ENCODE measurements around the gene SLTM. TPM values are rescaled to one million over a fixed set of nuclear protein-coding genes. Genes with fewer than 3 reads are reported as not detected.

SLTM gene
- total and polyA plus RNA-seq, 2 donors from 2014 or later: 30.5 to 93.5 TPM

DNA sequence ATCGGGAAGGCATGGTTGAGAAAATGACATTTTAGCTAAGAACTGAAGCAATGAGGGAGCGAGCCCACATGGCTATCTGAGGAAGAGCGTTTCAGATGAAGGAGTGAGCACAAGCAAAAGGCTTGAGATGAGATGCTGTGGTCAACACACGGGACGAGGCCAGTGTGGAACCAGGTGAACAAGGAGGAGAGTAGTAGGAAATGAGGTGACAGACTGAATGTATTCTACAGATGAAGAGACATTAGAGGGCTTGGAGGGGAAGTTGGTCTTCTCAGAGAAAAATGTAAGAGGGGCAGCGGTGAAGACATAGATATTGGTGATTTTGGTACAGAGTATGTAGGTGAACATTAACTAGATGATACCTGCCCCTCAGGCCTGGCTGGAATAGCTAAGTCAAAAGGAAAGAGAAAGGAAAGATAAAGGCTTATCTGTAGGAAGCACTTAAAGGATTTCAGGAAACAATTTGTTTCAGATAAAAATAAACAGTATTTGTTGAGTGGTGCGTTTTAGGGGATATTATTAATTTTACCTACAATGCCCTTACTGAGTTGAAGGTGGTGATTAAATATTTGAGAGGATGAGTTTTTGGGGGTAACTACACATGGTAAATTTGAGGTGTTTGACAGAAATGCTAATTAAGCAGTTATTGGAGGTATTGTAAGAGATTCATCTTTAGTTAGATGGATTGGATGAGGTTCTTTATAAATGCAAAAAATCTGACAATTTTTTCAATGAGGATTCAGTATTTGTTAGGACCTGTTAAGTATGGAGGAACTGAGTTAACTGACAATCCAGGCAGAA, 57.0 kb downstream of the SLTM start:
- intact Hi-C loops (cut with DNase I): no loop called here
- Histone ChIP-seq H3K27ac (ENCODE audit: low read depth in 2 of 2, low read length in 2 of 2) (no peak overlapping the region), H3K9me3 (ENCODE audit: control insufficient read depth in 2 of 3, insufficient read depth in 1 of 3, low read length in 3 of 3) (no peaks in the 10 kb centered on the region), H3K9ac (ENCODE audit: low read length in 3 of 3) (no peak overlapping the region), H3K4me1 (ENCODE audit: control insufficient read depth in 2 of 3, insufficient read depth in 2 of 3, low read depth in 1 of 3, low read length in 3 of 3) (no peaks in the 10 kb centered on the region), H3K27me3 (ENCODE audit: control insufficient read depth, insufficient read depth, low read length) (no peaks in the 10 kb centered on the region), H3K4me3 (ENCODE audit: low read length in 3 of 3) (no peak overlapping the region), H3K36me3 (ENCODE audit: control insufficient read depth in 2 of 3, insufficient read depth in 3 of 3, low read length in 3 of 3) (peaks cover 0 to 29% (median 11%) of the 10 kb centered on the region in 3 donors)
- no peak for FAIRE-seq
- TF ChIP-seq, protein P1, sequence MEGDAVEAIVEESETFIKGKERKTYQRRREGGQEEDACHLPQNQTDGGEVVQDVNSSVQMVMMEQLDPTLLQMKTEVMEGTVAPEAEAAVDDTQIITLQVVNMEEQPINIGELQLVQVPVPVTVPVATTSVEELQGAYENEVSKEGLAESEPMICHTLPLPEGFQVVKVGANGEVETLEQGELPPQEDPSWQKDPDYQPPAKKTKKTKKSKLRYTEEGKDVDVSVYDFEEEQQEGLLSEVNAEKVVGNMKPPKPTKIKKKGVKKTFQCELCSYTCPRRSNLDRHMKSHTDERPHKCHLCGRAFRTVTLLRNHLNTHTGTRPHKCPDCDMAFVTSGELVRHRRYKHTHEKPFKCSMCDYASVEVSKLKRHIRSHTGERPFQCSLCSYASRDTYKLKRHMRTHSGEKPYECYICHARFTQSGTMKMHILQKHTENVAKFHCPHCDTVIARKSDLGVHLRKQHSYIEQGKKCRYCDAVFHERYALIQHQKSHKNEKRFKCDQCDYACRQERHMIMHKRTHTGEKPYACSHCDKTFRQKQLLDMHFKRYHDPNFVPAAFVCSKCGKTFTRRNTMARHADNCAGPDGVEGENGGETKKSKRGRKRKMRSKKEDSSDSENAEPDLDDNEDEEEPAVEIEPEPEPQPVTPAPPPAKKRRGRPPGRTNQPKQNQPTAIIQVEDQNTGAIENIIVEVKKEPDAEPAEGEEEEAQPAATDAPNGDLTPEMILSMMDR (IDR thresholded peaks at IDR 0.05; ENCODE audit: borderline replicate concordance, extremely low read depth, insufficient read depth): no peak
- DNase-seq: no peak

DNA sequence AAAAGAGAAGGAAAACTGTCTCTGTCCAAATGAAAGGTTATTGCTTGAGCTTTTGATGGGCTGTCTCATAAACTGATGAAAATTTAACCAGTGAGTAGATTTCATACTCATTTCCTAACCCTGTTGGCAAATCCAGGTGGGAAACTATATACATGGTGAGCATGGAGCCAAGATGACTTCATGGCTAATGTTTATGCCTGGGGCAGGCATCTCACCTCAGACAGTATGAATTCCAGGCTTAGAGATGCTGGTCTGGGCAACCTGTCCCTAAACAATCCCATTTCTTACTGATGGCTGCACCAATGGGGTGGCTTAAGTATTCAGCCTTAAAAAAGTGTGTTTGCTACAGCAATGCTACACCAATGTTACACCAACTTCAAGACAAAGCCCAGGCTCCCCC, 58.1 kb downstream of the SLTM start:
- no peak overlapping the region for H3K9ac ChIP-seq (ENCODE audit: low read length in 3 of 3)
- DNase-seq (no peak), FAIRE-seq (no peak)
- H3K4me1 ChIP-seq (ENCODE audit: control insufficient read depth in 2 of 3, insufficient read depth in 2 of 3, low read depth in 1 of 3, low read length in 3 of 3): no peaks in the 10 kb centered on the region
- H3K27ac ChIP-seq (ENCODE audit: low read depth in 2 of 2, low read length in 2 of 2): no peak overlapping the region
- intact Hi-C loops (cut with DNase I): no loop called here
- H3K4me3 ChIP-seq (ENCODE audit: low read length in 3 of 3): no peak overlapping the region
- H3K9me3 ChIP-seq (ENCODE audit: control insufficient read depth in 2 of 3, insufficient read depth in 1 of 3, low read length in 3 of 3): no peaks in the 10 kb centered on the region
- no peaks in the 10 kb centered on the region for H3K27me3 ChIP-seq (ENCODE audit: control insufficient read depth, insufficient read depth, low read length)
- TF ChIP-seq, protein P1 (IDR thresholded peaks at IDR 0.05; ENCODE audit: borderline replicate concordance, extremely low read depth, insufficient read depth): no peak
- H3K36me3 ChIP-seq (ENCODE audit: control insufficient read depth in 2 of 3, insufficient read depth in 3 of 3, low read length in 3 of 3): peaks cover 0 to 25% (median 11%) of the 10 kb centered on the region in 3 donors

DNA sequence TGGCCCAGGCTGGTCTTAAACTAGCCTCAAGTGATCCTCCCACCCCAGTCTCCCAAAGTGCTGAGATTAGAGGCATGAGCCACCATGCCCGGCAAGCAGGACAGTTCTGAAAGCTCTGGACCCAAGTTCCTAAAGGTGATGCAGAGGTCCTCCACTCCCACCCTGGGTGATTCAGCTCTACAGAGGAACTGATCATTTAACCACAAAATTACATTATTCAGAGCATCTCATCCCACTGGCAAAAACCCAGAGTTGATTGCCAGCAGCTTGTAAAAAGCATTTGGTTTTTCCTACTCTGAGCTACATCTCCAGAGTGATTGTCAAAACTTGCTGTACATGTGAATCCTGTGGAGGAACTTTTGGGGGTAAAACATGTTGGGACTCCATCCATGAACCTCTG, 60.2 kb downstream of the SLTM start:
- no peaks in the 10 kb centered on the region for H3K9me3 ChIP-seq (ENCODE audit: control insufficient read depth in 2 of 3, insufficient read depth in 1 of 3, low read length in 3 of 3)
- no peak overlapping the region for H3K4me3 ChIP-seq (ENCODE audit: low read length in 3 of 3)
- H3K36me3 ChIP-seq (ENCODE audit: control insufficient read depth in 2 of 3, insufficient read depth in 3 of 3, low read length in 3 of 3): peaks cover 0 to 5% (median 4%) of the 10 kb centered on the region in 3 donors
- H3K9ac ChIP-seq (ENCODE audit: low read length in 3 of 3): no peak overlapping the region
- no peaks in the 10 kb centered on the region for H3K4me1 ChIP-seq (ENCODE audit: control insufficient read depth in 2 of 3, insufficient read depth in 2 of 3, low read depth in 1 of 3, low read length in 3 of 3)
- DNase-seq: no peak
- intact Hi-C loops (cut with DNase I): no loop called here
- H3K27ac ChIP-seq (ENCODE audit: low read depth in 2 of 2, low read length in 2 of 2): no peak overlapping the region
- FAIRE-seq: no peak
- TF ChIP-seq, protein P1 (IDR thresholded peaks at IDR 0.05; ENCODE audit: borderline replicate concordance, extremely low read depth, insufficient read depth): no peak
- no peaks in the 10 kb centered on the region for H3K27me3 ChIP-seq (ENCODE audit: control insufficient read depth, insufficient read depth, low read length)
